HCT116 (cell line): ENCODE results near the gene SH3TC1. TPM values are rescaled to one million over a fixed set of nuclear protein-coding genes. Genes with fewer than 3 reads are reported as not detected.

Experiments
- ATAC-seq: fragments of 200-7000 bp; cut with Tn5 transposase; 2 replicates; pipeline ENCODE4 v1.9.1; 2020; ENCODE audit warnings: mild to moderate bottlenecking, moderate library complexity
- BruUV-seq: library from RNA; stranded (reverse); fragments of 400-500 nt; replicated peaks from 2 replicates; lab custom pipeline; 2021; lab: Mats Ljungman, UMichigan
- CTCF ChIA-PET: fragments of 300-600 bp; sonication (Branson Sonifier 250); formaldehyde crosslinking; loops from one replicate; lab custom pipeline; 2021; ENCODE audit warnings: antibody characterized with exemption; lab: Charles Lee
- POLR2A ChIA-PET: fragments of 300-600, 350-600 bp; sonication (Branson Sonifier 250); formaldehyde crosslinking; loops from one replicate; lab custom pipeline; 2021; ENCODE audit warnings: antibody characterized with exemption; lab: Charles Lee
- RAD21 ChIA-PET, 2 experiments: fragments of 300-600 bp; sonication (Branson Sonifier 250); formaldehyde crosslinking; loops; one replicate each; lab custom pipeline; 2023; ENCODE audit warnings: low total read pairs in 2 of 2; ENCODE audit not compliant: uncharacterized antibody in 2 of 2, unreplicated experiment in 2 of 2, low non-redundant PET in 1 of 2; lab: Charles Lee
- DNase-seq: peaks from one replicate; pipeline ENCODE4 v3.0.0-alpha.2; 2010; ENCODE audit warnings: low read depth, low spot score
- H2AFZ ChIP-seq: fragments of 200-600 bp; shearing (Covaris generic), sonication (generic); 2 replicates; pipeline ENCODE4 v1.6.1; 2017; ENCODE audit warnings: low read depth, mixed run types, mixed read lengths, antibody characterized with exemption, low read length; ENCODE audit not compliant: poor library complexity, severe bottlenecking
- H3K27ac ChIP-seq: 2 replicates; pipeline ENCODE4 v1.5.1; 2012; ENCODE audit warnings: low read depth, low read length
- H3K27me3 ChIP-seq: fragments of 200-600 bp; sonication (generic); 2 replicates; pipeline ENCODE4 v1.6.1; 2016; ENCODE audit warnings: mixed run types, low read length, mixed read lengths; ENCODE audit not compliant: insufficient read depth
- H3K36me3 ChIP-seq, 2 experiments: fragments of 200-500 bp in 1 of 2; fragments of 200-600 bp in 1 of 2; sonication (Bioruptor generic) in 1 of 2; sonication (generic) in 1 of 2; 2 replicates each; pipeline versions ENCODE4 v1.5.1 to v1.6.1; 2014 to 2016; ENCODE audit warnings: low read length in 2 of 2, inconsistent platforms in 1 of 2, mixed read lengths in 1 of 2, mixed run types in 1 of 2; ENCODE audit not compliant: insufficient read depth in 2 of 2, control insufficient read depth in 1 of 2
- H3K4me1 ChIP-seq, 2 experiments: fragments of 200-600 bp in 1 of 2; sonication (generic) in 1 of 2; 2 replicates each; pipeline versions ENCODE4 v1.5.1 to v1.6.1; 2012 to 2017; ENCODE audit warnings: low read length in 2 of 2, inconsistent platforms in 1 of 2, mild to moderate bottlenecking in 1 of 2, mixed read lengths in 1 of 2, mixed run types in 1 of 2, moderate library complexity in 1 of 2; ENCODE audit not compliant: insufficient read depth in 2 of 2, control insufficient read depth in 1 of 2
- H3K4me2 ChIP-seq: fragments of 200-600 bp; sonication (generic); 2 replicates; pipeline ENCODE4 v1.6.1; 2017; ENCODE audit warnings: mixed run types, low read length, mixed read lengths
- H3K4me3 ChIP-seq, 2 experiments: fragments of 200-600 bp in 1 of 2; sonication (generic) in 1 of 2; replicated peaks in 1 of 2; 2 replicates each; pipeline ENCODE4 v1.5.1; 2011 to 2016; ENCODE audit warnings: low read length in 2 of 2, control low read depth in 1 of 2, low read depth in 1 of 2, mild to moderate bottlenecking in 1 of 2, mixed read lengths in 1 of 2, mixed run types in 1 of 2
- H3K79me2 ChIP-seq: fragments of 200-600 bp; sonication (generic); 2 replicates; pipeline ENCODE4 v1.6.1; 2017; ENCODE audit warnings: mild to moderate bottlenecking, mixed run types, low read length, moderate library complexity, mixed read lengths; ENCODE audit not compliant: insufficient read depth
- H3K9ac ChIP-seq: fragments of 200-600 bp; sonication (generic); 2 replicates; pipeline ENCODE4 v1.6.1; 2016; ENCODE audit warnings: low read length, mixed read lengths
- H3K9me2 ChIP-seq: fragments of 200-600 bp; sonication (generic), shearing (Covaris generic); 2 replicates; pipeline ENCODE4 v1.6.1; 2017; ENCODE audit warnings: mixed run types, mild to moderate bottlenecking, moderate library complexity; ENCODE audit not compliant: insufficient read depth
- H3K9me3 ChIP-seq, 2 experiments: fragments of 200-500 bp in 1 of 2; fragments of 200-600 bp in 1 of 2; sonication (Bioruptor generic) in 1 of 2; sonication (generic) in 1 of 2; 2 replicates each; pipeline ENCODE4 v1.6.1; 2014 to 2017; ENCODE audit warnings: low read length in 2 of 2, mixed read lengths in 2 of 2, inconsistent platforms in 1 of 2, low read depth in 1 of 2, mild to moderate bottlenecking in 1 of 2, mixed run types in 1 of 2, moderate library complexity in 1 of 2; ENCODE audit not compliant: control insufficient read depth in 1 of 2, insufficient read depth in 1 of 2
- H4K20me1 ChIP-seq: fragments of 200-600 bp; sonication (generic), shearing (Covaris generic); 2 replicates; pipeline ENCODE4 v1.6.1; 2017; ENCODE audit warnings: mixed run types, mild to moderate bottlenecking, moderate library complexity; ENCODE audit not compliant: insufficient read depth
- EGR1 ChIP-seq: IDR thresholded peaks from 2 replicates; pipeline ENCODE4 v1.6.1; 2012; ENCODE audit warnings: low read depth
- ELF1 ChIP-seq: IDR thresholded peaks from 2 replicates; pipeline ENCODE4 v1.6.1; 2012; ENCODE audit warnings: low read depth, borderline replicate concordance
- EZH2 ChIP-seq: fragments of 200-600 bp; sonication (generic); IDR thresholded peaks from 2 replicates; pipeline ENCODE4 v1.6.1; 2017; ENCODE audit warnings: antibody characterized with exemption, mixed run types
- FOSL1 ChIP-seq: IDR thresholded peaks from 2 replicates; pipeline ENCODE4 v1.6.1; 2012; ENCODE audit warnings: low read depth
- POLR2AphosphoS5 ChIP-seq: IDR thresholded peaks from 2 replicates; pipeline ENCODE4 v1.6.1; 2011; ENCODE audit warnings: mild to moderate bottlenecking, low read depth, low read length, moderate library complexity
- SIN3A ChIP-seq: IDR thresholded peaks from 2 replicates; pipeline ENCODE4 v1.6.1; 2012; ENCODE audit warnings: low read depth
- SP1 ChIP-seq: IDR thresholded peaks from 2 replicates; pipeline ENCODE4 v1.6.1; 2012; ENCODE audit warnings: low read depth
- SRF ChIP-seq: IDR thresholded peaks from 2 replicates; pipeline ENCODE4 v1.6.1; 2012; ENCODE audit warnings: low read depth
- TCF7L2 ChIP-seq: IDR thresholded peaks from 2 replicates; pipeline ENCODE4 v1.7.0; 2011; ENCODE audit warnings: borderline replicate concordance, inconsistent platforms; ENCODE audit not compliant: insufficient read depth, insufficient read length; ENCODE audit errors: extremely low read depth
- ZNF274 ChIP-seq: fragments of 200-500 bp; sonication (Bioruptor generic); IDR thresholded peaks from 2 replicates; pipeline ENCODE4 v1.6.1; 2014; ENCODE audit warnings: mild to moderate bottlenecking, low read depth, low read length, inconsistent platforms
- intact Hi-C: fragments of 100-400 bp; cut with micrococcal nuclease; formaldehyde crosslinking; loops from 2 replicates; pipeline ENCODE4 v1.10.0; 2022
- total RNA-seq: library from RNA; stranded (reverse); gene quantifications from one replicate; pipeline ENCODE4 v1.2.1, GENCODE V29; 2021; ENCODE audit not compliant: unreplicated experiment
- TF ChIP-seq, protein P1 (sequence below): IDR thresholded peaks from 2 replicates; pipeline ENCODE4 v1.6.1; 2012

SH3TC1 gene
- total RNA-seq, 1 experiment from 2014 or later: 12.5 TPM

DNA sequence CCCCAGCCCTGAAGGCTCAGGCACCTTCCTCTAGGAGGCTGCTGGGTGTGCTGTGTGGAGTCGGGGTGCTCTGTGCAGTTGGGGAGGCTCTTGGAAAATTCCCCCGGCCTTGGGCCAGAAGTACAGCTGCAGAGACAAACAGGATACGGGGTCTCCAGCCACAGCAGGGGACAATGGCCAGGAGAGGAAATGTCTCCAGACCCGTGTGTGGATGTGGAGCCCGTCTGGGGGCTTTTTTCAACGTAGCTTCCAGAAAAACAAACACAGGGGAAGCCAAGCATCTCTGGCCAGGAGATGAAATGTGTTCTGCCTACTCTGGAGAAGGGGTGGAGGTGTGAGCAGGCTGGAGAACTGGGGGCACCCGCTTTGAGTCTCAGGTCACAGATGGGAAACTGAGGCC, 3.7 kb upstream of the SH3TC1 start:
- RAD21 ChIA-PET: no interaction called here
- ATAC-seq: no peak

DNA sequence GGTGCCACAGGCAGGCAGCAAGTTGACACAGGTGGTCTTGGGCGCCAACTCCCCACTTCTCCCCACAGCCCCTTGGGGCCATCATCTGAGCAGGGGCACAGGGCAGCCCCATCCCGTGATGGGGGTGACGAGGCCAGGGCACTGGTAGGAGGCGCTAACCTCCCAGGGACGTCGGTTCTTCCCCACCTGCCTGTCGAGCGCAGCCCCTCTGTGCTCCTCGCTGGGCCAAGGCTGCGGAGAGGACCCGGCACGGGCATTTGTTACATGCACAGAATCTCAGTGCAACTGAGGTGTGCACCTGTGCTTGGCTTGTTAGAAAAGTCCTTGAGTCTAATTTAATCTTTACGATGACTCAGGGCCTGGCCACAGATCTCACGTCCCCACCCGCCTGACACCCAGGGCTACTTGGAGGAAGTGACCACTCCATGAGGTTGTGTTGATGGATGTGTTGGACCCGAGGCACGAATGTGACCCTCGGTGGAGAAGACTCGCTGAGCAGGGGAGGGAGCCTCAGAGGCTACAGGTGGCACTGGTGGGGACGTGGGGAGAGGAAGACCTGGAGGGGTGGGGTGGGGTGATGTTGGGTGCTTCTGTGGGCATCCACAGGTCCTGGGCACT, 3.1 kb upstream of the SH3TC1 start:
- H3K9me2 ChIP-seq: no peaks in the 10 kb centered on the region
- H4K20me1 ChIP-seq: no peaks in the 10 kb centered on the region
- H3K36me3 ChIP-seq: no peaks in the 10 kb centered on the region
- BruUV-seq: no TSS peak
- ATAC-seq: no peak
- ChIA-PET POLR2A (no interaction called here), CTCF (interaction anchor here (5.1 kb wide), 1 partner anchor 19 kb away, joined by 36 read pairs; no protein-coding TSS in a partner anchor), RAD21 (no interaction called here)
- H3K4me2 ChIP-seq: no peak overlapping the region
- no peak overlapping the region for H2AFZ ChIP-seq
- H3K9ac ChIP-seq: no peak overlapping the region
- H3K4me1 ChIP-seq: peaks cover 33 to 57% of the 10 kb centered on the region in 2 experiments
- H3K27me3 ChIP-seq: no peaks in the 10 kb centered on the region
- DNase-seq: no peak
- no peaks in the 10 kb centered on the region for H3K9me3 ChIP-seq
- intact Hi-C loops: no loop called here
- no peak overlapping the region for H3K27ac ChIP-seq
- TF ChIP-seq TCF7L2 (no peak), ELF1 (no peak), SP1 (no peak), EZH2 (no peak), SIN3A (no peak), EGR1 (no peak), SRF (no peak), POLR2AphosphoS5 (no peak), ZNF274 (no peak), FOSL1 (no peak)
- TF ChIP-seq, protein P1, sequence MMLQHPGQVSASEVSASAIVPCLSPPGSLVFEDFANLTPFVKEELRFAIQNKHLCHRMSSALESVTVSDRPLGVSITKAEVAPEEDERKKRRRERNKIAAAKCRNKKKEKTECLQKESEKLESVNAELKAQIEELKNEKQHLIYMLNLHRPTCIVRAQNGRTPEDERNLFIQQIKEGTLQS: no peak
- no peaks in the 10 kb centered on the region for H3K79me2 ChIP-seq
- no peak overlapping the region for H3K4me3 ChIP-seq

More for the DNA sequence above, 3.7 kb upstream of the SH3TC1 start:
- H3K36me3 ChIP-seq: no peaks in the 10 kb centered on the region
- no peaks in the 10 kb centered on the region for H4K20me1 ChIP-seq
- no peak for DNase-seq
- no TSS peak for BruUV-seq
- no peak overlapping the region for H3K4me2 ChIP-seq
- no peaks in the 10 kb centered on the region for H3K27me3 ChIP-seq
- H3K9ac ChIP-seq: no peak overlapping the region
- no peaks in the 10 kb centered on the region for H3K79me2 ChIP-seq
- TF ChIP-seq EZH2 (no peak), ZNF274 (no peak)
- CTCF ChIA-PET: interaction anchor here (5.1 kb wide), 1 partner anchor 19 kb away, joined by 36 read pairs; no protein-coding TSS in a partner anchor
- peaks cover 35 to 59% of the 10 kb centered on the region in 2 experiments for H3K4me1 ChIP-seq
- H3K4me3 ChIP-seq: no peak overlapping the region
- intact Hi-C loops: no loop called here
- H3K27ac ChIP-seq: no peak overlapping the region
- no peaks in the 10 kb centered on the region for H3K9me2 ChIP-seq
- POLR2A ChIA-PET: no interaction called here
- no peak overlapping the region for H2AFZ ChIP-seq
- H3K9me3 ChIP-seq: no peaks in the 10 kb centered on the region
